ENCODE measurements around the gene DNAJC8. TPM values are rescaled to one million over a fixed set of nuclear protein-coding genes. Genes with fewer than 3 reads are reported as not detected.

DNAJC8 gene
- 84.2 TPM for total RNA-seq

DNA sequence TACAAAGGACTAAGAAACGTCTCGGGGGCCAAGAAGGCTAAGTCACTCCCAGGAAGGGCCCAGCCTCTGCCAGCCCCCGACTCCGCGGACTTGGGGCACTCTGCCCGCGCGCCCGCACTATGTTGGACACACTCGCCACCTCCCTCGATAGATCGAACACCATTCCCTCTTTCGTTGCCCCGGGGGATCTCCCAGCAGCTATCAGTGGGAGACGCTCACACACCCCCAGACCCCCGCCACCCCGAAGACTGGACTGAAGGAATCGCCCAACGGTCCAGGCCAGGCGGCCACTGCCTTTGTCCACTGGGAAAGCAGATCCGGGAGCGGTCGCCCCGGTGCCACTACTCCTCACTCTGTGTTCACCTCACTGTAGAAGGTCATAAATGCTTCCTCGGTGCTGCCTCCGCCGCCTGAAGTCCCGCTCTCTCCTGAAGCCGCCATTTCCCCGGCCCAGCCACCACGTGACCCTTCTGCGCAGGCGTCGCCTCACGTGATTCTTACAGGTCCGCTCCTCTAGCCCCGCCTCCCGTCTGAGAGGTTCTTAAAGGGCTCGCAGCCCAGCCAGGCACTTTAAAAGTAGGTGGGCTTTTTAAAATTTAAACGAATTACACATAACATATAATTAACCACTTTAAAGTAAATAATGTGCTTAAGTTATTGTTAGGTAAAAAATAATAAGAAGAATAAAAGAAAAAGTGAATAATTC is at the start of gene DNAJC8:
Gene DNAJC8, minus strand, starts transcription at position 472 of the 706 bp plus-strand sequence. Its CDS starts 31 bp downstream, at position 441.
- peaks cover 34% of the 10 kb centered on the region for H3K4me1 ChIP-seq
- intact Hi-C loops (cut with DNase I), result no loop called here
- TF ChIP-seq POLR2A (IDR thresholded peaks at IDR 0.05) (peak in 1 of 2 donors; percentile 73), POLR2AphosphoS5 (IDR thresholded peaks at IDR 0.05; ENCODE audit: insufficient read depth in 1 of 2, low read depth in 1 of 2) (peak; percentile 97 to 99), CTCF (IDR thresholded peaks at IDR 0.05) (no peak)
- DNase-seq (ENCODE audit: extremely low spot score in 2 of 2), result peak in 1 of 2 donors; percentile 96
- H3K27ac ChIP-seq, result peak within 1 kb of the TSS; percentile 88
- no peaks in the 10 kb centered on the region for H3K9me3 ChIP-seq
- H3K36me3 ChIP-seq, result peaks cover 0 to 14% of the 10 kb centered on the region in 2 donors
- H3K4me3 ChIP-seq, result peak within 1 kb of the TSS; percentile 82 to 94
- H3K27me3 ChIP-seq, result no peaks in the 10 kb centered on the region

DNA sequence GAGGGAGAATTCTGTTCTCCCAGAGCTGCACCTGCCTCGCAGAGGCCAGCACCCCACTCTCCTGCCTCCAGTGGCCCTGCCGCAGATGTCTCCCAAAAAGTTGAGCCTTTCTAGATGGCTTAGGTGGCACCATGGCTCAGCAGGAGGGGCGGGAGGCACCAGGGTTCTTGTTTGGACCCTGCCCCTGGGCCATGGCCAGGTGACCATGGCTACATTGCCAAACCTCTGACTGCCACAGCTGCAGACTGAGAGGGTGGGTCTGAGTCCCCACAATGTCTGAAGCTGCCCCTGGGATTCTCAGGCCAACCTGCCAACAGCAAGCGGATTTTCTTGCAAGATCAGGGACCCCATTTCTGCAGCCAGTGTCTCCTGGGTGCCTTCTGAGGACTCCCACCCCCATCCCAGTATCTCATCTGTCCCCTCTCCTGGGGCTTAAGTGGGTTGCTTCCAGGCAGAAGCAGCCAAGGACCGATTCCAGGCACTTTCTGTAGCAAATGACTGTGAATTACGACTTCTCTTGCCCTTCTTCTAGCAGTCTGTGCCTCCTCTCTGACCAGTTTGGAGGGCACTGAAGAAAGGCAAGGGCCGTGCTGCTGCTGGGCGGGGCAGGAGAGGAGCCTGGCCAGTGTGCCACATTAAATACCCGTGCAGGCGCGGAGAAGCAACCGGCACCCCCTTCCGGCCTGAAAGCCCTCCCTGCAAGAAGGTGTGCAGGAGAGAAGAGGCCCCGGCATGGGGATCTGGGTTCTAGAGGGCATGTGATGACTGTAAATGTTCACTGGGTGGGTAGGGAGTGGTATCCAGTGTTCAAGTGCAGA is 49.0 kb upstream of the DNAJC8 start:
- H3K27me3 ChIP-seq, result no peaks in the 10 kb centered on the region
- no peaks in the 10 kb centered on the region for H3K4me1 ChIP-seq
- H3K36me3 ChIP-seq, result peaks cover 0 to 38% of the 10 kb centered on the region in 2 donors
- no peaks in the 10 kb centered on the region for H3K9me3 ChIP-seq
- no peak overlapping the region for H3K4me3 ChIP-seq
- intact Hi-C loops (cut with DNase I), result no loop called here
- no peak overlapping the region for H3K27ac ChIP-seq
- TF ChIP-seq POLR2A (IDR thresholded peaks at IDR 0.05) (no peak), POLR2AphosphoS5 (IDR thresholded peaks at IDR 0.05; ENCODE audit: insufficient read depth in 1 of 2, low read depth in 1 of 2) (no peak), CTCF (IDR thresholded peaks at IDR 0.05) (no peak)
- DNase-seq (ENCODE audit: extremely low spot score in 2 of 2), result no peak

DNA sequence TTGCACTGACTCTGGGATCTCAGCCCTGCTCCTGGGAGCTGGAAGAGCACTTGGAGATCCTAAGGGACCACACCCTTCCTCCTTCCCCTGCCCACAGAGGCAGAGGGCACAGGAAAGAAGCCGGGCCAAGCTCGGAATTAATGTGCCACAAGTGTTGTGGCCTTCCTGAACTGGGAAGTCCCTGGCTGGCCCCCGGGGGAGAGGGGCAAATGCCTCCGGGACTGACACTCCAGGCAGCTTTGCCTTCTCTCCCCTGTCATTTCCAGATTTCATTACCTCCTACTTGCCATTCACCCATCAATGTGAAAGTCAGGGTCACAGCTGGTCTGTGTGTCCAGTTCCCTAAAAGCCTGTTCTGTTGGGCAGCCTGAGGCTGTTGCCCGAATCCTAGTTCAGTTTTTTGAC is 48.1 kb upstream of the DNAJC8 start:
- no peak for DNase-seq (ENCODE audit: extremely low spot score in 2 of 2)
- no peaks in the 10 kb centered on the region for H3K9me3 ChIP-seq
- intact Hi-C loops (cut with DNase I), result no loop called here
- no peak overlapping the region for H3K27ac ChIP-seq
- H3K4me3 ChIP-seq, result no peak overlapping the region
- TF ChIP-seq CTCF (IDR thresholded peaks at IDR 0.05), result no peak
- no peak for TF ChIP-seq POLR2AphosphoS5 (IDR thresholded peaks at IDR 0.05; ENCODE audit: insufficient read depth in 1 of 2, low read depth in 1 of 2)
- TF ChIP-seq POLR2A (IDR thresholded peaks at IDR 0.05), result no peak
- peaks cover 0 to 40% of the 10 kb centered on the region in 2 donors for H3K36me3 ChIP-seq
- no peaks in the 10 kb centered on the region for H3K4me1 ChIP-seq
- no peaks in the 10 kb centered on the region for H3K27me3 ChIP-seq

DNA sequence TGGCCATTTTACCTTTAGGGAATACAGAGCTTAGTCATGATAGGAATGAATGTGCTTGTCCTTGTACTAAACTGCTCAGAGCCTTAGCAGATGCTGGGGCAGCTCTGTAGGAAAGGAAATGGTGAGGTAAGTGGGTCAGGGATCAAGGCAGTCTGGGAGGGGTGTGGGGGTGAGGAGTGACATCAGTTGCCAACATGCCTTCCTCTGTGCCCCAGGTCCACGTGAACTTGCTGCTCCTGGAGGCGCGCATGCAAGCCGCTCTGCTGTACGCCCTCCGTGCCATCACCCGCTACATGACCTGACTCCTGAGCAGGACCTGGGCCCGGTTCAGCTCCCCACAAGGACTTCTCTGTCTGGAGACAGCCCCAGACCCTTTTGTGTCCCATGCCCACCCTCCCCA is 47.7 kb upstream of the DNAJC8 start:
- intact Hi-C loops (cut with DNase I), result no loop called here
- Histone ChIP-seq H3K36me3 (peaks cover 0 to 44% of the 10 kb centered on the region in 2 donors), H3K27ac (no peak overlapping the region)

GRCh38 chr1:28279721-28280120 is 46.9 kb upstream of the DNAJC8 start:
- no peaks in the 10 kb centered on the region for H3K9me3 ChIP-seq
- intact Hi-C loops (cut with DNase I), result no loop called here
- H3K27me3 ChIP-seq, result no peaks in the 10 kb centered on the region
- no peak overlapping the region for H3K4me3 ChIP-seq
- no peak overlapping the region for H3K27ac ChIP-seq
- H3K4me1 ChIP-seq, result no peaks in the 10 kb centered on the region
- TF ChIP-seq POLR2AphosphoS5 (IDR thresholded peaks at IDR 0.05; ENCODE audit: insufficient read depth in 1 of 2, low read depth in 1 of 2) (no peak), CTCF (IDR thresholded peaks at IDR 0.05) (no peak), POLR2A (IDR thresholded peaks at IDR 0.05) (no peak)
- peaks cover 0 to 52% of the 10 kb centered on the region in 2 donors for H3K36me3 ChIP-seq
- no peak for DNase-seq (ENCODE audit: extremely low spot score in 2 of 2)

More for the DNA sequence above, 47.7 kb upstream of the DNAJC8 start:
- H3K9me3 ChIP-seq, result no peaks in the 10 kb centered on the region
- peak in 1 of 2 donors; percentile 22 for TF ChIP-seq POLR2AphosphoS5 (IDR thresholded peaks at IDR 0.05; ENCODE audit: insufficient read depth in 1 of 2, low read depth in 1 of 2)
- TF ChIP-seq POLR2A (IDR thresholded peaks at IDR 0.05), result no peak
- no peak overlapping the region for H3K4me3 ChIP-seq
- H3K27me3 ChIP-seq, result no peaks in the 10 kb centered on the region
- no peak for DNase-seq (ENCODE audit: extremely low spot score in 2 of 2)
- no peaks in the 10 kb centered on the region for H3K4me1 ChIP-seq

All from vagina (tissue), 2 donors.